ENCODE results near the gene NAT8L. TPM values are rescaled to one million over a fixed set of nuclear protein-coding genes. Genes with fewer than 3 reads are reported as not detected.

NAT8L gene
- total and polyA plus RNA-seq, 2 of the 13 experiments (the other 11 are each of a cell fraction or from before 2014, with no cell fraction given) = 2.2 to 3.3 TPM

GRCh38 chr4:2042947-2043395 lies 16.2 kb upstream of the NAT8L start:
- H3K27ac ChIP-seq (ENCODE audit: extremely low read length, insufficient read depth, low read length) = no peak overlapping the region
- H3K79me2 ChIP-seq (ENCODE audit: insufficient read depth, low read length) = no peaks in the 10 kb centered on the region
- H3K9me3 ChIP-seq (ENCODE audit: low read length) = no peaks in the 10 kb centered on the region
- H3K36me3 ChIP-seq (replicated peaks in 1 of 2; ENCODE audit: control insufficient read depth in 1 of 2, insufficient read depth in 2 of 2, low read length in 2 of 2) = no peaks in the 10 kb centered on the region
- no TSS peak for BruUV-seq (replicated peaks)
- no peak overlapping the region for H3K9ac ChIP-seq (ENCODE audit: insufficient read depth, low read depth, low read length)
- intact Hi-C loops (cut with micrococcal nuclease; ENCODE audit: unreplicated experiment) (no loop called here), in situ Hi-C loops (cut with HindIII; ENCODE audit: extremely low pct_ligation_motif_present, low pct_unique_long_range_greater_than_20kb) (no loop called here)
- DNase-seq (ENCODE audit: low spot score) (no peak), FAIRE-seq (no peak), ATAC-seq (no peak)
- H4K20me1 ChIP-seq (ENCODE audit: insufficient read depth, low read length) = no peaks in the 10 kb centered on the region
- peak overlapping the region in 1 of 3 experiments; percentile 80; a peak in 1 of 6 replicates for H3K4me3 ChIP-seq (replicated peaks in 1 of 3; ENCODE audit: insufficient read depth in 1 of 3, low read depth in 2 of 3, low read length in 3 of 3)
- H3K4me1 ChIP-seq (ENCODE audit: insufficient read depth, low read length) = peaks cover 6% of the 10 kb centered on the region
- 82% methylated on average over 8 of the region's 8 CpGs for WGBS (ENCODE audit: low lambda C conversion rate)
- H3K27me3 ChIP-seq (ENCODE audit: control insufficient read depth in 1 of 2, insufficient read depth in 2 of 2, low read length in 2 of 2) = peaks cover 6 to 20% of the 10 kb centered on the region in 2 experiments
- ChIA-PET CTCF (ENCODE audit: low intra/inter-chr PET ratio, low total read pairs) (no interaction called here), POLR2A (no interaction called here)
- H2AFZ ChIP-seq (ENCODE audit: low read length) = no peak overlapping the region
- peak overlapping the region; percentile 45; the same call in 1 of the 2 replicates for H3K4me2 ChIP-seq (ENCODE audit: low read depth, low read length)
- TF ChIP-seq TBX2 (CRISPR knock-in tag; IDR thresholded peaks at IDR 0.05; ENCODE audit: borderline replicate concordance) = no peak
- TF ChIP-seq HHEX (CRISPR knock-in tag; IDR thresholded peaks at IDR 0.05) = no peak
- no peak for TF ChIP-seq ZNF652 (CRISPR knock-in tag; IDR thresholded peaks at IDR 0.05; ENCODE audit: borderline replicate concordance, low read depth)
- TF ChIP-seq ZNF234 (CRISPR knock-in tag; conservative IDR thresholded peaks at IDR 0.05) = no peak
- no peak for TF ChIP-seq ZUFSP (CRISPR knock-in tag; IDR thresholded peaks at IDR 0.05; ENCODE audit: borderline replicate concordance)
- TF ChIP-seq, protein P1, sequence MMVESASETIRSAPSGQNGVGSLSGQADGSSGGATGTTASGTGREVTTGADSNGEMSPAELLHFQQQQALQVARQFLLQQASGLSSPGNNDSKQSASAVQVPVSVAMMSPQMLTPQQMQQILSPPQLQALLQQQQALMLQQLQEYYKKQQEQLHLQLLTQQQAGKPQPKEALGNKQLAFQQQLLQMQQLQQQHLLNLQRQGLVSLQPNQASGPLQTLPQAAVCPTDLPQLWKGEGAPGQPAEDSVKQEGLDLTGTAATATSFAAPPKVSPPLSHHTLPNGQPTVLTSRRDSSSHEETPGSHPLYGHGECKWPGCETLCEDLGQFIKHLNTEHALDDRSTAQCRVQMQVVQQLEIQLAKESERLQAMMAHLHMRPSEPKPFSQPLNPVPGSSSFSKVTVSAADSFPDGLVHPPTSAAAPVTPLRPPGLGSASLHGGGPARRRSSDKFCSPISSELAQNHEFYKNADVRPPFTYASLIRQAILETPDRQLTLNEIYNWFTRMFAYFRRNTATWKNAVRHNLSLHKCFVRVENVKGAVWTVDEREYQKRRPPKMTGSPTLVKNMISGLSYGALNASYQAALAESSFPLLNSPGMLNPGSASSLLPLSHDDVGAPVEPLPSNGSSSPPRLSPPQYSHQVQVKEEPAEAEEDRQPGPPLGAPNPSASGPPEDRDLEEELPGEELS (CRISPR knock-in tag; IDR thresholded peaks at IDR 0.05) = no peak
- no peak for TF ChIP-seq IRF2 (CRISPR knock-in tag; IDR thresholded peaks at IDR 0.05)
- no peak for TF ChIP-seq ZNF326 (CRISPR knock-in tag; IDR thresholded peaks at IDR 0.05; ENCODE audit: borderline replicate concordance)
- TF ChIP-seq, protein P2, sequence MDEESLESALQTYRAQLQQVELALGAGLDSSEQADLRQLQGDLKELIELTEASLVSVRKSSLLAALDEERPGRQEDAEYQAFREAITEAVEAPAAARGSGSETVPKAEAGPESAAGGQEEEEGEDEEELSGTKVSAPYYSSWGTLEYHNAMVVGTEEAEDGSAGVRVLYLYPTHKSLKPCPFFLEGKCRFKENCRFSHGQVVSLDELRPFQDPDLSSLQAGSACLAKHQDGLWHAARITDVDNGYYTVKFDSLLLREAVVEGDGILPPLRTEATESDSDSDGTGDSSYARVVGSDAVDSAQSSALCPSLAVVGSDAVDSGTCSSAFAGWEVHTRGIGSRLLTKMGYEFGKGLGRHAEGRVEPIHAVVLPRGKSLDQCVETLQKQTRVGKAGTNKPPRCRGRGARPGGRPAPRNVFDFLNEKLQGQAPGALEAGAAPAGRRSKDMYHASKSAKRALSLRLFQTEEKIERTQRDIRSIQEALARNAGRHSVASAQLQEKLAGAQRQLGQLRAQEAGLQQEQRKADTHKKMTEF (CRISPR knock-in tag; IDR thresholded peaks at IDR 0.05) = no peak
- TF ChIP-seq, protein P3, sequence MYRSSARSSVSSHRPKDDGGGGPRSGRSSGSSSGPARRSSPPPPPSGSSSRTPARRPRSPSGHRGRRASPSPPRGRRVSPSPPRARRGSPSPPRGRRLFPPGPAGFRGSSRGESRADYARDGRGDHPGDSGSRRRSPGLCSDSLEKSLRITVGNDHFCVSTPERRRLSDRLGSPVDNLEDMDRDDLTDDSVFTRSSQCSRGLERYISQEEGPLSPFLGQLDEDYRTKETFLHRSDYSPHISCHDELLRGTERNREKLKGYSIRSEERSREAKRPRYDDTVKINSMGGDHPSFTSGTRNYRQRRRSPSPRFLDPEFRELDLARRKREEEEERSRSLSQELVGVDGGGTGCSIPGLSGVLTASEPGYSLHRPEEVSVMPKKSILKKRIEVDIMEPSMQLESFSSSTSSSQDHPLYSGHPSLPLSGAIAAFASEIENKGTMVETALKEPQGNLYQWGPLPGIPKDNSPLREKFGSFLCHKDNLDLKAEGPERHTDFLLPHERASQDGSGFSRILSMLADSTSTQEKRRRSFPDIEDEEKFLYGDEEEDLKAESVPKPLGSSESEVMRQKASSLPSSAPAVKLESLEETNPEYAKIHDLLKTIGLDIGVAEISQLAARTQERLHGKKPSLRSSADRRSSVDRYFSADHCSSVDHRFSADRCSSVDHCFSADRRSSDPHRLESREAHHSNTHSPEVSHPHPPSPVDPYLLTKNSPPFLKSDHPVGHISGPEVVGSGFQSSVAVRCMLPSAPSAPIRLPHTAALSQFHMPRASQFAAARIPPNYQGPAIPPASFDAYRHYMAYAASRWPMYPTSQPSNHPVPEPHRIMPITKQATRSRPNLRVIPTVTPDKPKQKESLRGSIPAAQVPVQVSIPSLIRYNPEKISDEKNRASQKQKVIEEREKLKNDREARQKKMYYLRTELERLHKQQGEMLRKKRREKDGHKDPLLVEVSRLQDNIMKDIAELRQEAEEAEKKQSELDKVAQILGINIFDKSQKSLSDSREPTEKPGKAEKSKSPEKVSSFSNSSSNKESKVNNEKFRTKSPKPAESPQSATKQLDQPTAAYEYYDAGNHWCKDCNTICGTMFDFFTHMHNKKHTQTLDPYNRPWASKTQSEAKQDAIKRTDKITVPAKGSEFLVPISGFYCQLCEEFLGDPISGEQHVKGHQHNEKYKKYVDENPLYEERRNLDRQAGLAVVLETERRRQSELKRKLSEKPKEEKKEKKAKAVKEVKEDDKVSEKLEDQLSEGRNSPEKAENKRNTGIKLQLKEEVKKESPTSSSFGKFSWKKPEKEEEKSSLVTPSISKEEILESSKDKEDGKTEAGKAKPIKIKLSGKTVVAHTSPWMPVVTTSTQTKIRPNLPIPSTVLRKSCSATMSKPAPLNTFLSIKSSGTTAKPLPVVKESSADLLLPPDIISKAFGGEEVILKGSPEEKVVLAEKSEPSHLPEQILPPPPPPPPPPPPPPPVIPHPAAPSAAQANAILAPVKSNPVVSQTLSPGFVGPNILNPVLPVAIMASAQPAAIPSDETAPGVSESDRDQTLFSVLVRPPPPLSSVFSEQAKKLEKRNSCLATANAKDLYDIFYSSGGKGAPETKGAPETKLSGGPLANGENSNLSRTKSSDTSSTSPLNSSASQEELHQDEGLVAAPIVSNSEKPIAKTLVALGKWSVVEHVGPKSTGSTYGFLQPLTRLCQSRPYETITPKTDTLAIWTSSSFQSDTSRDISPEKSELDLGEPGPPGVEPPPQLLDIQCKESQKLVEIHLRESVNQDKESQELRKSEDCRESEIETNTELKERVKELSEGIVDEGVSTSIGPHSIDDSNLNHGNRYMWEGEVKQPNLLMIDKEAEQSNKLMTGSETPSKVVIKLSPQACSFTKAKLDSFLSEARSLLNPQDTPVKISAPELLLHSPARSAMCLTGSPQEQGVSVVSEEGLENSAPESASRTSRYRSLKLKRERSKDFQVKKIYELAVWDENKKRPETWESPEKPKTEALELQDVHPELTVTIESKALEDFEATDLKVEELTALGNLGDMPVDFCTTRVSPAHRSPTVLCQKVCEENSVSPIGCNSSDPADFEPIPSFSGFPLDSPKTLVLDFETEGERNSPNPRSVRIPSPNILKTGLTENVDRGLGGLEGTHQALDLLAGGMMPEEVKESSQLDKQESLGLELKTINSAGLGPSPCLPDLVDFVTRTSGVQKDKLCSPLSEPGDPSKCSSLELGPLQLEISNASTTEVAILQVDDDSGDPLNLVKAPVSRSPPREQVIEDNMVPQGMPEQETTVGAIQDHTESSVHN (CRISPR knock-in tag; IDR thresholded peaks at IDR 0.05) = no peak
- no peak for TF ChIP-seq ZNF850 (CRISPR knock-in tag; conservative IDR thresholded peaks at IDR 0.05)
- TF ChIP-seq MEIS1 (CRISPR knock-in tag; IDR thresholded peaks at IDR 0.05; ENCODE audit: borderline replicate concordance) = no peak
